Upper lobe of left lung (tissue), 6 donors: ENCODE measurements around the gene ZNF524. TPM values are rescaled to one million over a fixed set of nuclear protein-coding genes. Genes with fewer than 3 reads are reported as not detected.
A peak's percentile ranks its signal among the peaks of the same experiment; 100 is the strongest.

Source experiments
- ATAC-seq, 2 donors: fragments of 200-7000 bp; cut with Tn5 transposase; one replicate each; pipeline ENCODE4 v1.9.1; 2022; ENCODE audit warnings: mild to moderate bottlenecking in 2 of 2, moderate library complexity in 2 of 2; ENCODE audit not compliant: low FRiP score in 2 of 2
- DNase-seq, 2 donors: peaks; one replicate each; pipeline ENCODE4 v3.0.0-alpha.2; 2019 to 2020
- H3K27ac ChIP-seq, 4 donors: fragments of 200-600 bp; sonication (generic); one replicate each; pipeline ENCODE4 v1.5.1; 2016 to 2019
- H3K27me3 ChIP-seq, 4 donors: fragments of 200-600 bp; sonication (generic); one replicate each; pipeline ENCODE4 v1.5.1; 2017 to 2019
- H3K36me3 ChIP-seq, 4 donors: fragments of 200-600 bp; sonication (generic); one replicate each; pipeline ENCODE4 v1.5.1; 2016 to 2019
- H3K4me1 ChIP-seq, 4 donors: fragments of 200-600 bp; sonication (generic); one replicate each; pipeline ENCODE4 v1.5.1; 2018 to 2019
- H3K4me3 ChIP-seq, 4 donors: fragments of 200-600 bp; sonication (generic); one replicate each; pipeline ENCODE4 v1.5.1; 2017 to 2019; ENCODE audit warnings: mild to moderate bottlenecking in 2 of 4, moderate library complexity in 1 of 4
- H3K9me3 ChIP-seq, 4 donors: fragments of 200-600 bp; sonication (generic); one replicate each; pipeline ENCODE4 v1.5.1; 2018 to 2019
- CTCF ChIP-seq, 6 experiments: fragments of 450-650 bp in 4 of 6; fragments of 200-600 bp in 2 of 6; sonication (generic) in 2 of 6; IDR thresholded peaks; one replicate each; pipeline ENCODE4 v1.5.1; 2016 to 2019; ENCODE audit warnings: antibody characterized with exemption in 6 of 6
- EP300 ChIP-seq, 4 donors: sonication (generic); formaldehyde crosslinking; IDR thresholded peaks; one replicate each; pipeline ENCODE4 v1.5.1; 2017; ENCODE audit warnings: antibody characterized with exemption in 4 of 4, control low read depth in 2 of 4
- POLR2A ChIP-seq, 4 donors: fragments of 450-650 bp; IDR thresholded peaks; one replicate each; pipeline ENCODE4 v1.5.1; 2016 to 2017; ENCODE audit warnings: antibody characterized with exemption in 4 of 4, mild to moderate bottlenecking in 2 of 4
- POLR2AphosphoS5 ChIP-seq, 2 donors: sonication (generic); formaldehyde crosslinking; IDR thresholded peaks; one replicate each; pipeline ENCODE4 v1.5.1; 2017; ENCODE audit warnings: antibody characterized with exemption in 2 of 2
- WGBS, 2 donors: methylation state at CpG; one replicate each; pipeline ENCODE4 v1.1.5; 2017 to 2018; 5-methylcytosine and 5-hydroxymethylcytosine counted together
- total RNA-seq, 6 donors: library from RNA; depleted of rRNA in 4 of 6; stranded (reverse); fragments of >200 nt in 4 of 6; gene quantifications; one replicate each; pipeline versions ENCODE4 v1.1.0 to v1.2.1, GENCODE V29; 2016 to 2021
- donor health status: DM: no; HTN: no; CAD: no; lungs with moderate emphysema.
- donor health status: DM: no; HTN: yes; CAD: no; lungs with severe emphysema.

ZNF524 gene
- total RNA-seq, 6 donors from 2014 or later = 19.9 to 58.7 (median 34.9) TPM

DNA sequence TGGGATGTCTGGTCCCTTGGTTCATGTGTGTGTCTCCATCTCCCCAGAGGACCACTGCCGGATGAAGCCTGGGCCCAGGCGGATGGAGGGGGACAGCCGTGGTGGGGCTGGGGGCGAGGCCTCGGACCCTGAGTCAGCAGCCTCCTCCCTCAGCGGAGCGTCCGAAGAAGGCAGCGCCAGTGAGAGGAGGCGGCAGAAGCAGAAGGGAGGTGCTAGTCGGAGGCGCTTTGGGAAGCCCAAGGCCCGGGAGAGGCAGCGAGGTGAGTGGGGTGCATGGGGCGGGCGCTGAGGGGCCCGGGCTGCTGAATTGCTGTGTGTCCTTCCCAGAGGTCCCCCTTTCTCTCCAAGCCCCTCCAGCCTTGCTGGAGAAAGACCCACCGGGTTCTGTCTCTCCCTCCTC is 51.1 kb downstream of the ZNF524 start:
- peaks cover 0 to 11% (median 0%) of the 10 kb centered on the region in 4 donors for H3K36me3 ChIP-seq
- ATAC-seq = no peak
- H3K4me3 ChIP-seq = no peak overlapping the region
- WGBS, 2 donors = 93 to 97% methylated on average over 16 to 18 of the region's 18 CpGs
- no peaks in the 10 kb centered on the region for H3K27me3 ChIP-seq
- no peak for DNase-seq
- H3K27ac ChIP-seq = no peak overlapping the region
- peaks cover 31 to 51% (median 36%) of the 10 kb centered on the region in 4 donors for H3K4me1 ChIP-seq
- TF ChIP-seq CTCF (IDR thresholded peaks at IDR 0.05) (no peak), POLR2A (IDR thresholded peaks at IDR 0.05) (no peak), POLR2AphosphoS5 (IDR thresholded peaks at IDR 0.05) (no peak), EP300 (IDR thresholded peaks at IDR 0.05) (no peak)
- H3K9me3 ChIP-seq = no peaks in the 10 kb centered on the region

GRCh38 chr19:55652311-55653128 is 52.4 kb downstream of the ZNF524 start:
- ATAC-seq (no peak), DNase-seq (peak in 1 of 2 donors; percentile 90)
- no peak for TF ChIP-seq POLR2AphosphoS5 (IDR thresholded peaks at IDR 0.05)
- no peak for TF ChIP-seq POLR2A (IDR thresholded peaks at IDR 0.05)
- no peak for TF ChIP-seq CTCF (IDR thresholded peaks at IDR 0.05)
- no peak for TF ChIP-seq EP300 (IDR thresholded peaks at IDR 0.05)
- H3K4me3 ChIP-seq = no peak overlapping the region
- H3K27me3 ChIP-seq = no peaks in the 10 kb centered on the region
- peaks cover 38 to 57% (median 40%) of the 10 kb centered on the region in 4 donors for H3K4me1 ChIP-seq
- WGBS, 2 donors = 84 to 86% methylated on average over 63 of the region's 71 CpGs
- peaks cover 0 to 11% (median 0%) of the 10 kb centered on the region in 4 donors for H3K36me3 ChIP-seq
- H3K9me3 ChIP-seq = no peaks in the 10 kb centered on the region
- H3K27ac ChIP-seq = peak overlapping the region in 2 of 4 donors; percentile 99 to 100

Other genes with a start within 250 kb of the ZNF524 start
- gene COX6B2, start 245.6 kb upstream of the ZNF524 start, total RNA-seq = under 1 TPM in 1 of 6 donors, not detected in 5; 0.20 TPM
- not detected for gene GARIN5B, start 237.0 kb upstream of the ZNF524 start, total RNA-seq
- gene IL11, start 229.8 kb upstream of the ZNF524 start, total RNA-seq = under 1 TPM in 2 of 6 donors, not detected in 4; 0.20 to 0.34 TPM
- 10 to 100 TPM in 4 of 6 donors, 1 to 10 TPM in 1, under 1 TPM in 1; 0.92 to 48.6 (median 20.9) TPM for gene TMEM190, start 223.5 kb upstream of the ZNF524 start, total RNA-seq
- gene TMEM238, start 216.0 kb upstream of the ZNF524 start, total RNA-seq = 10 to 100 TPM; 22.0 to 54.6 (median 36.0) TPM
- 1,000 to 10,000 TPM in 2 of 6 donors, 100 to 1,000 TPM in 4; 308 to 1,892 (median 534) TPM for gene RPL28, start 214.4 kb upstream of the ZNF524 start, total RNA-seq
- gene UBE2S, start 192.5 kb upstream of the ZNF524 start, total RNA-seq = 10 to 100 TPM in 5 of 6 donors, 1 to 10 TPM in 1; 6.5 to 31.6 (median 19.0) TPM
- not detected for gene SHISA7, start 157.0 kb upstream of the ZNF524 start, total RNA-seq
- 10 to 100 TPM in 5 of 6 donors, 1 to 10 TPM in 1; 4.2 to 44.8 (median 36.7) TPM for gene ISOC2, start 138.6 kb upstream of the ZNF524 start, total RNA-seq
- not detected for gene C19orf85, start 135.5 kb upstream of the ZNF524 start, total RNA-seq
- 10 to 100 TPM in 5 of 6 donors, 1 to 10 TPM in 1; 9.9 to 32.1 (median 12.4) TPM for gene ZNF628, start 123.7 kb upstream of the ZNF524 start, total RNA-seq
- 10 to 100 TPM; 13.1 to 19.2 (median 16.3) TPM for gene NAT14, start 115.1 kb upstream of the ZNF524 start, total RNA-seq
- 10 to 100 TPM in 1 of 6 donors, 1 to 10 TPM in 4, under 1 TPM in 1; 0.39 to 10.1 (median 6.7) TPM for gene SSC5D, start 111.9 kb upstream of the ZNF524 start, total RNA-seq
- not detected for gene SBK2, start 63.2 kb upstream of the ZNF524 start, total RNA-seq
- gene SBK3, start 54.7 kb upstream of the ZNF524 start, total RNA-seq = 1 to 10 TPM in 1 of 6 donors, under 1 TPM in 2, not detected in 3; 0.30 to 1.6 (median 0.94) TPM
- gene ZNF579, start 19.4 kb upstream of the ZNF524 start, total RNA-seq = 10 to 100 TPM in 2 of 6 donors, 1 to 10 TPM in 4; 3.5 to 19.2 (median 8.4) TPM
- 10 to 100 TPM; 11.1 to 21.6 (median 16.3) TPM for gene FIZ1, start 771 bp upstream of the ZNF524 start, total RNA-seq
- 10 to 100 TPM in 4 of 6 donors, 1 to 10 TPM in 2; 7.7 to 39.8 (median 20.6) TPM for gene ZNF865, start 5.4 kb downstream of the ZNF524 start, total RNA-seq
- gene ZNF784, start 24.3 kb downstream of the ZNF524 start, total RNA-seq = 10 to 100 TPM in 2 of 6 donors, 1 to 10 TPM in 4; 6.8 to 14.7 (median 8.6) TPM
- 10 to 100 TPM; 28.1 to 84.1 (median 38.0) TPM for gene ZNF580, start 40.7 kb downstream of the ZNF524 start, total RNA-seq
- 10 to 100 TPM; 15.6 to 38.8 (median 21.9) TPM for gene ZNF581, start 43.4 kb downstream of the ZNF524 start, total RNA-seq
- gene CCDC106, start 47.9 kb downstream of the ZNF524 start, total RNA-seq = 10 to 100 TPM; 15.3 to 44.0 (median 17.1) TPM
- gene U2AF2, start 54.7 kb downstream of the ZNF524 start, total RNA-seq = 100 to 1,000 TPM in 4 of 6 donors, 10 to 100 TPM in 2; 57.7 to 294 (median 157) TPM
- 100 to 1,000 TPM in 4 of 6 donors, 10 to 100 TPM in 2; 59.7 to 357 (median 126) TPM for gene EPN1, start 74.9 kb downstream of the ZNF524 start, total RNA-seq
- gene NLRP9, start 138.1 kb downstream of the ZNF524 start, total RNA-seq = not detected
- gene RFPL4A, start 158.8 kb downstream of the ZNF524 start, total RNA-seq = not detected
- gene RFPL4AL1, start 168.8 kb downstream of the ZNF524 start, total RNA-seq = not detected
- gene NLRP11, start 231.7 kb downstream of the ZNF524 start, total RNA-seq = not detected
- gene NLRP4, start 236.3 kb downstream of the ZNF524 start, total RNA-seq = not detected